Heart left ventricle (tissue), 16 donors: ENCODE results near the gene METTL22. TPM values are rescaled to one million over a fixed set of nuclear protein-coding genes. Genes with fewer than 3 reads are reported as not detected.

Experiments
- ATAC-seq, 4 donors: fragments of 200-7000 bp; cut with Tn5 transposase; one replicate each; pipeline ENCODE4 v1.9.1; 2020 to 2022; ENCODE audit warnings: moderate library complexity in 4 of 4, mild to moderate bottlenecking in 3 of 4, moderate number of reproducible peaks in 1 of 4
- DNase-seq, 5 donors: peaks; one replicate each; pipeline ENCODE4 v3.0.0-alpha.2; 2020
- H3K27ac ChIP-seq, 12 donors: fragments of 200-600 bp; sonication (generic) in 4 of 12; one replicate each; pipeline versions ENCODE4 v1.5.0 to v1.8.0; 2016 to 2022; ENCODE audit warnings: mild to moderate bottlenecking in 2 of 12
- H3K27me3 ChIP-seq, 9 donors: fragments of 200-600 bp; sonication (generic) in 2 of 9; one replicate each; pipeline versions ENCODE4 v1.5.1 to v1.8.0; 2016 to 2022; ENCODE audit warnings: mild to moderate bottlenecking in 3 of 9
- H3K36me3 ChIP-seq, 9 donors: fragments of 200-600 bp; sonication (generic) in 2 of 9; one replicate each; pipeline versions ENCODE4 v1.5.0 to v1.8.0; 2018 to 2022; ENCODE audit warnings: mild to moderate bottlenecking in 2 of 9
- H3K4me1 ChIP-seq, 12 donors: fragments of 200-600 bp; sonication (generic) in 4 of 12; one replicate each; pipeline versions ENCODE4 v1.5.0 to v1.8.0; 2016 to 2022; ENCODE audit warnings: mild to moderate bottlenecking in 3 of 12
- H3K4me3 ChIP-seq, 12 donors: fragments of 200-600 bp; sonication (generic) in 4 of 12; one replicate each; pipeline versions ENCODE4 v1.5.0 to v1.8.0; 2017 to 2022; ENCODE audit warnings: mild to moderate bottlenecking in 9 of 12, moderate library complexity in 4 of 12
- H3K9me3 ChIP-seq, 12 donors: fragments of 200-600 bp; sonication (generic) in 4 of 12; one replicate each; pipeline versions ENCODE4 v1.5.0 to v1.8.0; 2016 to 2022; ENCODE audit warnings: mild to moderate bottlenecking in 1 of 12
- CTCF ChIP-seq, 12 donors: fragments of 200-600 bp; sonication (generic) in 4 of 12; IDR thresholded peaks; one replicate each; pipeline versions ENCODE4 v1.5.0 to v1.8.0; 2018 to 2022; ENCODE audit warnings: antibody characterized with exemption in 12 of 12, mild to moderate bottlenecking in 5 of 12
- POLR2A ChIP-seq, 2 donors: fragments of 450-650 bp; IDR thresholded peaks; one replicate each; pipeline ENCODE4 v1.6.1; 2017; ENCODE audit warnings: antibody characterized with exemption in 2 of 2, mild to moderate bottlenecking in 2 of 2, moderate library complexity in 2 of 2
- WGBS, 4 donors: extraction: QIAGEN DNeasy Blood & Tissue Kit in 2 of 4; methylation state at CpG; one replicate each; pipeline versions ENCODE4 v1.1.5 to v1.1.7; 2013 to 2018; 5-methylcytosine and 5-hydroxymethylcytosine counted together
- intact Hi-C, 10 donors: fragments of 100-400 bp; cut with DNase I; formaldehyde crosslinking; loops; one replicate each; pipeline versions ENCODE4 v1.11.1 to v1.14.2; 2022
- long read RNA-seq, 3 donors: library from polyadenylated mRNA; unstranded; transcript quantifications; one replicate each; pipeline ENCODE4 v2.0.0, GENCODE V29; 2020 to 2021
- polyA plus RNA-seq, 2 donors: library from polyadenylated mRNA; stranded (reverse); fragments of 200-250 nt; gene quantifications; one replicate each; pipeline ENCODE4 v1.2.3, GENCODE V29; 2013
- total RNA-seq, 9 donors: library from RNA; depleted of rRNA in 2 of 9; stranded (reverse); fragments of >200 nt in 2 of 9; fragmentation: NEBNext Ultra II Directional in 3 of 9; extraction: Animal tissue kit (Norgen Biotek cat#: 25700) in 3 of 9; gene quantifications; one replicate each; pipeline versions ENCODE4 v1.1.0 to v1.2.4, GENCODE V29; 2016 to 2023
- donor health status: ischemic (EF 13 %, LVEDD 7.1; RV severe dilation, severe dysfunction).
- donor health status: healthy with polysubstance abuse.
- donor health status: DM: no; HTN: yes; CAD: no.
- donor health status: DM: no; HTN: no; CAD: no.
- donor health status: ischemic (EF 25% LVEDD 6.9; RV normal size, moderate dysfunction).
- donor health status: ischemic (EF 25% LVEDD 5.7; RV mildly dilated, moderate dysfunction).
- donor health status: healthy.
- donor health status: DM: yes; HTN: yes; CAD: no.
- donor health status: ischemic (EF 35%, LVEDD 5.7; RV mildly dilated, moderate dysfunction).
- donor health status: nonischemic (EF 11% LVEDD 7.7; RV severe dilation, severe dysfunction).
- donor health status: DM: yes; HTN: yes; CAD: no.
- donor health status: PGD.
- donor health status: ischemic (EF 29% LVEDD 5.4; RV normal size, mild dysfunction).
- donor health status: nonischemic (EF 23%, LVEDD 6.1; RV moderate dilation, normal function).

Gene METTL22
- total RNA-seq (10 to 100 TPM; 15.3 to 80.3 (median 33.0) TPM), polyA plus RNA-seq (10 to 100 TPM; 34.0 to 44.9 TPM)
- long read RNA-seq, donor 1, full-length matches to known transcripts: 12 of 23 reads
- long read RNA-seq, donor 1, partial matches to known transcripts: 4 of 23 reads
- long read RNA-seq, donor 1, other reads (novel, unspliced or antisense): 7 of 23 reads
- long read RNA-seq, donor 2, full-length matches to known transcripts: 138 of 188 reads
- long read RNA-seq, donor 2, partial matches to known transcripts: 16 of 188 reads
- long read RNA-seq, donor 2, other reads (novel, unspliced or antisense): 34 of 188 reads
- long read RNA-seq, donor 3, full-length matches to known transcripts: 40 of 66 reads
- long read RNA-seq, donor 3, partial matches to known transcripts: 16 of 66 reads
- long read RNA-seq, donor 3, other reads (novel, unspliced or antisense): 10 of 66 reads

DNA sequence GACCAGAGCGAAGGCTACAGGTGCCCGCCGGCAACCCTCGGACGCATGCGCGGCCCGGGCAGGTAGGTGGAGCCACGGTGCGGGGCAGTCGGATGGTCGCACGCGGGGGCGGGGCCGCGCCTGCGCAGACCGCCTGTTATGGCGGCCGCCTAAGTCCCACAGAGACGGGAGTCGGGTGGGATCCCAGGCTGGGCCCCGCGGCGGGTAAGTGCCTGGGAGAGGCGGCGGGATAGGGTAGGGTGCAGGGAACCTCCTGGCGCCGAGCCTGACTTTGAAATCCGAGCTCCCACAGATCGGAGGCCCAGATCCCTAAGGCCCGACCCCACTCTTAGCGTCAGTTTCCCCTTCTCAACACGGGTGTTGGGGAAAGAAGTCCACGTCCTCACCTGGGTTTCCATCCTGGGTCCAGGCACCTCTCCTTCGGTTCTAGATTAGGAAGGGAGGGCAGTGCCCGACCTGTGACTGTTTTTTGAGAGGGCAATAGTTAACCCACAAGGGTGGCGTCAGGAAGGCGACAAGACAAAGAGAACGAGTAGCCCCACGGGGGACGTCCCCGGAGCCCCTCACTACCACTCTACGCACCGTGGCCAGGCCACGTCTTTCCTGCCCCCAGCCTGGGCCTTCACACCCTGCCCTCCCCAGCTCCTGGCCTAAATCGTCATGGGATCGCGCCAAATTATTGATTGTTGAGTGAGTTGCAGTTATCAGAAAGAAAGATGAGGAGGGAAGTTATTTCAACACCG is at the start of gene METTL22:
METTL22 (plus strand) TSS at position 127 of the 743 bp plus-strand sequence. CDS start 3,968 bp downstream, outside the sequence.
- no peaks in the 10 kb centered on the region for H3K9me3 ChIP-seq
- 0 to 1% (median 0%) methylated on average over 33 to 51 of the region's 51 CpGs for WGBS, 4 donors
- H3K4me1 ChIP-seq: peaks cover 0 to 22% (median 16%) of the 10 kb centered on the region in 12 donors
- peak within 1 kb of the TSS; percentile 62 to 92 (median 84) for H3K27ac ChIP-seq
- H3K36me3 ChIP-seq: peaks cover 0 to 23% (median 15%) of the 10 kb centered on the region in 9 donors
- DNase-seq (peak; percentile 90 to 96 (median 92)), ATAC-seq (peak; percentile 97 to 99 (median 98))
- no peaks in the 10 kb centered on the region for H3K27me3 ChIP-seq
- H3K4me3 ChIP-seq: peak within 1 kb of the TSS; percentile 81 to 100 (median 96)
- peak in 1 of 2 donors; percentile 85 for TF ChIP-seq POLR2A (IDR thresholded peaks at IDR 0.05)
- peak in 2 of 12 donors; percentile 9 to 10 for TF ChIP-seq CTCF (IDR thresholded peaks at IDR 0.05)
- intact Hi-C loops: loop anchor here in 3 of 10 donors (5.0 kb wide), 3 partner anchors 49 to 341 kb away; partner anchors contain the start of genes ABAT (in 1 of the 3) and USP7 (in 1 of the 3)

DNA sequence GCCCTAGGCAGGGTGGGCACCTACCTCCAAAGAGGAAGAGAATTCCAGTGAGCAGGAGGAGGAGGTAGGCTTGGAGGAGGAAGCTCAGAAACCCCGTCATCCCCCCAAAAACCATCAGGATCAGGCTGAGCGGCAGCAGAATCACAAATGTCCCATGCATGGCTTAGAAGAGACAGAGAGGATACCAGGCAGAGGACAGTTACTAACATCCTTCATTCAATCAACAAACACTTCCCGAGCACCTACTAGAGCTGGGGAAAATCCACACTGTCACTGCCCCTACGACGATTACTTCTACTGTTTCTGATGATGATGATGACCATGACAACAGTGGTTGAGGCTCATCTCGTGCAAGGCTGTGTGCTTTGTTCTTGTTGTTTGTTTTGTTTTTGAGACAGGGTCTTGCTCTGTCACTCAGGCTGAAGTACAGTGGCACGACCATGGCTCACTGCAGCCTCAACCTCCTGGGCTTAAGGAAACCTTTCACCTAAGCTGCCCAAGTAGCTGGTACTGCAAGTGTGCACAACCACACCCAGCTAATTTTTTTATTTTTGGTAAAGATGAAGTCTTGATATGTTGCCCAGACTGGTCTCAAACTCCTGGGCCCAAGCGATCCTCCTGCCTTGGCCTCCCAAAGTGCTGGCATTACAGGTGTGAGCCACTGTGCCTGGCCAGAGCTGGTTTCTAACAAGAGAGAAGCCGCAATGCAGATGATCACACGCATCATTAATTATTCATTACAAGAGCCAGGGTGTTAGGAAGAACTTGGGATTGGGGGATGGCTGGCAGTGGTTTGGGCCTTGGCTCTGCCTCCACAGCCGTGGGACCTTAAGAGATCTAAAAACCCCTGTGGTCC is 49.2 kb upstream of the METTL22 start:
- intact Hi-C loops: loop anchor here in 5 of 10 donors (5.0 to 10.0 kb wide), 5 partner anchors 50 to 443 kb away; partner anchors contain the start of genes METTL22 (in 2 of the 5), PMM2 (in 2 of the 5) and TMEM186 (in 2 of the 5)
- no peak overlapping the region for H3K4me3 ChIP-seq
- TF ChIP-seq CTCF (IDR thresholded peaks at IDR 0.05) (no peak), POLR2A (IDR thresholded peaks at IDR 0.05) (no peak)
- ATAC-seq: no peak
- DNase-seq: no peak
- H3K27me3 ChIP-seq: peaks cover 0 to 19% (median 7%) of the 10 kb centered on the region in 9 donors
- no peaks in the 10 kb centered on the region for H3K36me3 ChIP-seq
- no peak overlapping the region for H3K27ac ChIP-seq
- no peaks in the 10 kb centered on the region for H3K9me3 ChIP-seq
- WGBS, 4 donors: 77 to 83% (median 80%) methylated on average over 10 to 11 of the region's 11 CpGs
- peaks cover 0 to 12% (median 0%) of the 10 kb centered on the region in 12 donors for H3K4me1 ChIP-seq

DNA sequence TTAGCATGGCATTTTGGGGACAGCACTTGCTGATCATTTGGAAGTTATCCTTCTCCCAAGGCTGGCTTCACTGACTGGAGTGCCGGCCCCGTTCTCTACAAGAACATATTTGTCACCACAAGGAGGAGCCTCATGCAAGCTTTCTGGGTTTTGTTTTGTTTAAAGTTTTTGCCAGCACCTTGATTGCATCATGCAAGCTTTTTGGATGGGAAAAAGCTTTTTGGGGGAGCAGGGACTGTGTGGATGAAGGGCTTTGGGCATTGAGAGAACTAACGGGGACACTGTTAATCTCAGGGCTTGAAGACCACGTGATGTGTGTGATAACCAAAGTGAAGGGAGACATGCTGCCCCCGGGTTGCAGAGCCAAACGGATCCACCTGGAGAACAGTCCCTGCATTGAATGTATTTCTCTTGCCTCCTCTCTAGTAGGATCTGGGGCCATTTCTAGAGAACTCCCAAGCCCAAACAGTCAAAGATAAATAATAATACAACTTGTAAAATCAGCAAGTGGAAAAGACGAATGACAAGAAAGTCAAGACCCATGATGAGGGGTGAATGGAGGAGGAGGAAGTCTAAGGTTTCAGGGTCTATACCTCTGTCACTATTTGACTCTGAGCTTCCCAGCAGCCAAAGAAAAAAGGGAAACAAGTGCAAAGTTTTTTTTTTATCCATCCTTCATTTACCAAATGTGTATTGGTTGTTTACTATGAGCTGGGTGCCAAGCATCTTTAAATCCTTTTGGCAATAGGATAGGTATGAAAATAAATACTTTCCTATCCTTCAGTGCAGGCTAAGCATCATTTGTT is 48.4 kb upstream of the METTL22 start:
- no peak overlapping the region for H3K4me3 ChIP-seq
- H3K27ac ChIP-seq: no peak overlapping the region
- WGBS, 4 donors: 24 to 29% (median 26%) methylated on average over 7 of the region's 7 CpGs
- H3K27me3 ChIP-seq: peaks cover 0 to 20% (median 8%) of the 10 kb centered on the region in 9 donors
- TF ChIP-seq POLR2A (IDR thresholded peaks at IDR 0.05) (no peak), CTCF (IDR thresholded peaks at IDR 0.05) (peak in 10 of 12 donors; percentile 7 to 48 (median 34))
- DNase-seq (no peak), ATAC-seq (no peak)
- no peaks in the 10 kb centered on the region for H3K36me3 ChIP-seq
- peaks cover 0 to 8% (median 0%) of the 10 kb centered on the region in 12 donors for H3K4me1 ChIP-seq
- H3K9me3 ChIP-seq: no peaks in the 10 kb centered on the region
- intact Hi-C loops: loop anchor here in 5 of 10 donors (5.0 to 10.0 kb wide), 5 partner anchors 49 to 442 kb away; partner anchors contain the start of genes METTL22 (in 2 of the 5), PMM2 (in 2 of the 5) and TMEM186 (in 2 of the 5)
